Caco-2 (cell line): ENCODE data around the gene CNOT2. TPM values are rescaled to one million over a fixed set of nuclear protein-coding genes. Genes with fewer than 3 reads are reported as not detected.

Experiments
- BruUV-seq: library from RNA; stranded (reverse); fragments of 400-500 nt; replicated peaks from 2 replicates; lab custom pipeline; 2021; lab: Mats Ljungman, UMichigan
- CTCF ChIA-PET: fragments of 300-600 bp; sonication (Branson Sonifier 250); formaldehyde crosslinking; loops from one replicate; lab custom pipeline; 2022; ENCODE audit warnings: antibody characterized with exemption; lab: Charles Lee
- POLR2A ChIA-PET: fragments of 300-600 bp; sonication (Branson Sonifier 250); formaldehyde crosslinking; loops from one replicate; lab custom pipeline; 2022; ENCODE audit warnings: antibody characterized with exemption; lab: Charles Lee
- DNase-seq, 2 experiments: peaks; one replicate each; pipeline versions ENCODE4 v3.0.0 to v3.0.0-alpha.2; 2020 to 2022
- H3K27me3 ChIP-seq: replicated peaks from 2 replicates; pipeline ENCODE4 v1.6.0; 2011; ENCODE audit warnings: low read length; ENCODE audit not compliant: control insufficient read depth, insufficient read depth
- H3K36me3 ChIP-seq: 2 replicates; pipeline ENCODE4 v1.5.1; 2011; ENCODE audit warnings: low read length; ENCODE audit not compliant: control insufficient read depth, insufficient read depth
- H3K4me1 ChIP-seq: fragments of 250-450 bp; sonication (Bioruptor Pico); 2 replicates; pipeline ENCODE4 v1.5.1; 2020; ENCODE audit warnings: mild to moderate bottlenecking
- H3K4me3 ChIP-seq: 2 replicates; pipeline ENCODE4 v1.5.1; 2011; ENCODE audit warnings: low read depth, mild to moderate bottlenecking, control low read depth, low read length
- H3K9me3 ChIP-seq: fragments of 250-450 bp; sonication (Bioruptor Pico); 2 replicates; pipeline ENCODE4 v1.5.1; 2020; ENCODE audit warnings: mild to moderate bottlenecking, moderate library complexity
- H3K27ac Mint-ChIP-seq: one replicate; pipeline ENCODE4 v1.8.0; 2022; ENCODE audit warnings: mixed read lengths; ENCODE audit not compliant: unreplicated experiment
- H3K27me3 Mint-ChIP-seq: one replicate; pipeline ENCODE4 v1.8.0; 2022; ENCODE audit warnings: mixed read lengths; ENCODE audit not compliant: insufficient read depth, unreplicated experiment
- H3K36me3 Mint-ChIP-seq: one replicate; pipeline ENCODE4 v1.8.0; 2022; ENCODE audit warnings: mild to moderate bottlenecking, mixed read lengths; ENCODE audit not compliant: insufficient read depth, unreplicated experiment
- H3K4me1 Mint-ChIP-seq: one replicate; pipeline ENCODE4 v1.8.0; 2022; ENCODE audit warnings: low read depth, mixed read lengths; ENCODE audit not compliant: unreplicated experiment
- H3K4me3 Mint-ChIP-seq: one replicate; pipeline ENCODE4 v1.8.0; 2022; ENCODE audit warnings: mild to moderate bottlenecking, moderate library complexity, mixed read lengths; ENCODE audit not compliant: unreplicated experiment
- H3K9me3 Mint-ChIP-seq: one replicate; pipeline ENCODE4 v1.8.0; 2022; ENCODE audit warnings: mixed read lengths; ENCODE audit not compliant: unreplicated experiment
- CTCF ChIP-seq, 2 experiments: fragments of 200-600 bp in 1 of 2; IDR thresholded peaks; 1 replicate in 1 of 2; 2 replicates in 1 of 2; pipeline versions ENCODE4 v1.5.1 to v1.8.0; 2011 to 2022; ENCODE audit warnings: antibody characterized with exemption in 1 of 2, control low read depth in 1 of 2, inconsistent platforms in 1 of 2, low read depth in 1 of 2, low read length in 1 of 2, mild to moderate bottlenecking in 1 of 2, moderate library complexity in 1 of 2; ENCODE audit not compliant: insufficient read depth in 1 of 2, severe bottlenecking in 1 of 2, unreplicated experiment in 1 of 2
- intact Hi-C: fragments of 100-400 bp; cut with micrococcal nuclease; formaldehyde crosslinking; loops from one replicate; pipeline ENCODE4 v1.10.0; 2022; ENCODE audit not compliant: unreplicated experiment
- total RNA-seq: library from RNA; stranded (reverse); gene quantifications from 2 replicates; pipeline ENCODE4 v1.2.3, GENCODE V29; 2022

Gene CNOT2
- total RNA-seq, 1 experiment from 2014 or later, result 83.5 TPM

- ChIA-PET POLR2A (interaction anchor here (0.5 kb wide), 1 partner anchor 714 kb away, joined by 4 read pairs; no protein-coding TSS in a partner anchor), CTCF (no interaction called here)
- H3K36me3 Mint-ChIP-seq, result no peaks in the 10 kb centered on the region
- no peak overlapping the region for H3K4me3 ChIP-seq
- H3K27me3 Mint-ChIP-seq, result no peaks in the 10 kb centered on the region
- BruUV-seq, result no TSS peak
- no peaks in the 10 kb centered on the region for H3K4me1 Mint-ChIP-seq
- intact Hi-C loops, result no loop called here
- no peaks in the 10 kb centered on the region for H3K27me3 ChIP-seq
- DNase-seq, result no peak
- no peaks in the 10 kb centered on the region; the same call in 1 of the 2 replicates for H3K4me1 ChIP-seq
- H3K4me3 Mint-ChIP-seq, result no peak overlapping the region
- no peaks in the 10 kb centered on the region for H3K36me3 ChIP-seq
- no peak overlapping the region for H3K27ac Mint-ChIP-seq
- peaks cover 14% of the 10 kb centered on the region for H3K9me3 ChIP-seq
- H3K9me3 Mint-ChIP-seq, result peaks cover 31% of the 10 kb centered on the region
- TF ChIP-seq CTCF (IDR thresholded peaks at IDR 0.05; ENCODE audit: insufficient read depth in 1 of 2, low read depth in 1 of 2, low read length in 1 of 2, severe bottlenecking in 1 of 2, unreplicated experiment in 1 of 2), result no peak
Measured at GRCh38 chr12:70214972-70215617, 28.1 kb upstream of the CNOT2 start.

GRCh38 chr12:70217416-70217815 is 25.8 kb upstream of the CNOT2 start:
- Histone ChIP-seq H3K36me3 (no peaks in the 10 kb centered on the region), H3K9me3 (peaks cover 7% of the 10 kb centered on the region), H3K4me1 (no peaks in the 10 kb centered on the region; the same call in 1 of the 2 replicates), H3K27me3 (no peaks in the 10 kb centered on the region), H3K4me3 (no peak overlapping the region)
- no peak for DNase-seq
- peaks cover 18% of the 10 kb centered on the region for H3K9me3 Mint-ChIP-seq
- no peaks in the 10 kb centered on the region for H3K36me3 Mint-ChIP-seq
- H3K27me3 Mint-ChIP-seq, result no peaks in the 10 kb centered on the region
- no TSS peak for BruUV-seq
- no peak for TF ChIP-seq CTCF (IDR thresholded peaks at IDR 0.05; ENCODE audit: insufficient read depth in 1 of 2, low read depth in 1 of 2, low read length in 1 of 2, severe bottlenecking in 1 of 2, unreplicated experiment in 1 of 2)
- intact Hi-C loops, result loop anchor here (2.0 kb wide), 1 partner anchor 25 kb away; the partner anchor contains the start of gene CNOT2
- H3K4me1 Mint-ChIP-seq, result no peaks in the 10 kb centered on the region
- CTCF ChIA-PET, result no interaction called here
- H3K27ac Mint-ChIP-seq, result no peak overlapping the region
- POLR2A ChIA-PET, result no interaction called here
- H3K4me3 Mint-ChIP-seq, result no peak overlapping the region

- Histone ChIP-seq H3K4me3 (no peak overlapping the region), H3K36me3 (no peaks in the 10 kb centered on the region), H3K4me1 (no peaks in the 10 kb centered on the region; the same call in 1 of the 2 replicates), H3K27me3 (no peaks in the 10 kb centered on the region), H3K9me3 (no peaks in the 10 kb centered on the region)
- intact Hi-C loops, result no loop called here
- Mint-ChIP-seq H3K4me1 (no peaks in the 10 kb centered on the region), H3K27ac (no peak overlapping the region), H3K27me3 (no peaks in the 10 kb centered on the region), H3K36me3 (no peaks in the 10 kb centered on the region), H3K4me3 (no peak overlapping the region), H3K9me3 (no peaks in the 10 kb centered on the region)
- CTCF ChIA-PET, result no interaction called here
- POLR2A ChIA-PET, result no interaction called here
- DNase-seq, result no peak
- BruUV-seq, result no TSS peak
- TF ChIP-seq CTCF (IDR thresholded peaks at IDR 0.05; ENCODE audit: insufficient read depth in 1 of 2, low read depth in 1 of 2, low read length in 1 of 2, severe bottlenecking in 1 of 2, unreplicated experiment in 1 of 2), result no peak
Measured at GRCh38 chr12:70221626-70222025, 21.6 kb upstream of the CNOT2 start.
